Renal cortical epithelial cell (primary cell): ENCODE results near the gene PLAAT5. TPM values are rescaled to one million over a fixed set of nuclear protein-coding genes. Genes with fewer than 3 reads are reported as not detected.

ENCODE experiments used
- DNase-seq: peaks from one replicate; pipeline ENCODE4 v3.0.0-alpha.2; 2011; ENCODE audit warnings: low read depth
- total RNA-seq: library from RNA; depleted of rRNA; stranded (reverse); fragments of >200 nt; gene quantifications from 2 replicates; pipeline ENCODE4 v1.2.3, GENCODE V29; 2014

The PLAAT5 gene
- total RNA-seq, 1 donor from 2014 or later: 0.40 TPM

DNA sequence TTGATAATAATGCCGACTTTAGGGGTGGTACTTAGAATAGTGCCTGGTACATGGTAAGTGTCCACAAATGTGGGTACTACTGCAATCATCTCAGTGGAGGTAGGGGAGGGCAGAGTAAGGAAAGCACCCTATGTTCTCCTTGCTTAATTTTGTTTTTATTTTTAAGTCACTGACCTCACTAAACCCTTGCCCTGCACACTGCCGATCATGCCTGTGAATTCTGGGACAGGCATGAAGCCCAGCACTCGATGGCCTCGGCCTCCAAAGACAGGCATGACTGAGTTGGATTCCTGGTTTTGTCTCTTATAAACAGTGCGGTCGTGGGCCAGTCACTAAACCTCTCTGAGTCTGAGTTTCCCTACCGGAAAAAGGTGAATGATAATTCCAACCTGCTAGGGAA lies 21.8 kb upstream of the PLAAT5 start:
- no peak for DNase-seq

DNA sequence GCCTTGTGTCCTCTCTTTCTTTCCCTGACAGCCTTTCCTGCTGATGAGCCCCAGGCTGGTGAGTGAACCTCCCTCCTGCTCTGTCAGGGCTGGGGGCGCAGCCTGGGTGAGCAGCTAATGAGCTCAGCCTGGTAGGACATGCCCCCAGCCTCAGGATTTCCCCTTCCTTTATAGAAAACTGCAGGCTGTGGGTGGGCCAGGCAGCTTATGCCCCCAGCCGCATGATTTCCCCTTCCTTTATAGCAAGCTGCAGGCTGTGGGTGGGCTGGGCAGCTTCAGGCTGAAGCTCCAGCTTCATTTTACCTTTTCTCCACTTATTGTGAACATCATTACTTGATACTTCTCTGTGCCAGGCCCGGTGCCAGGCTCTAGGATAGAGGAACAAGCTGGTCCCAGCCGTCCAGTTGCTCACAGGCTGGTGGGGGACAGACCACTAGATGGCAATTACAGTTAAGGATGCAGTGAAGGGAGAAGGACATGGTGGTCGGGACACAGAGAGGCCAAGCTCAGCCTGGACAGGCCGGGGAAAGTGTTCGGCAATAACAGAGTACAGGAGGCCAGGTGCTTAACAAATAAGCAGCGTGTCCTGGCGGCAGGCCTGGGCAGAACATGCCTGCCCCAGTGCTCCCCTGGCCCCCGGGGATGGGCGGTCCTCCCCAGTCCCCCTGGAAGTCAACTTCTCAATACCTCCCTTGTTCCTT lies 20.2 kb upstream of the PLAAT5 start:
- DNase-seq: no peak

DNA sequence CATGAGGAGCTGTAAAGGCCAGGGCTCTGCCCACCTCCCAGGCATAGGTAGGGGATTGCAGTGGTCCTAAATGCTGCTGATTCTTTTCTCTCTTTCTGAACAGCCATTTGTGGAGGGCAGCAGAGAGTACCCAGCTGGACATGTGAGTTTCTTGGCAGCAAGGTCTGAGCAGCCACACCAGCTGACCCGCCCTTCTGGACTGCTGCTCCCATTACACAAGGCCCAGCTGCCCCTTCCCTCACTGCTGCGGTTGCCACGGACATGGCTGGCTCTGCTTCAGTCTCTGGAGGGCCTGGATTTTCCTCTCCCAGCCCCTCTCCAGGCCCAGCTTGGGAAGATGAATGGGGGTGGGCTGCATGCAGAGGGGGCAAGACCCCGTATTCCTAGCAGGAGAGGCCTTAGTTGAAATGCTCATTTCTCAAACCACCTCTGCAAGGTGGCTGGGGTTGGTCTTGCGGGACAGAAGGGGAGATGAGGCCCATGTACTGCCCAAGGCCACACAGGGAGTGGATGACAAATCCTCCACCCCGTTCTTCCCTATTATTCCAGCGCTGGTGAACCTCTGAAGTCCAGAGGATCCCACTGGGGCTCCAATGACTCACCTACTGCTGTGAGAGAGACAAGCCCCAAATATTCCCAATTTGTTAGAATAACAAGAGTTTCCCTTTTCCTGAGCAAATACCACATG lies 19.5 kb upstream of the PLAAT5 start:
- peak; percentile 61 for DNase-seq

DNA sequence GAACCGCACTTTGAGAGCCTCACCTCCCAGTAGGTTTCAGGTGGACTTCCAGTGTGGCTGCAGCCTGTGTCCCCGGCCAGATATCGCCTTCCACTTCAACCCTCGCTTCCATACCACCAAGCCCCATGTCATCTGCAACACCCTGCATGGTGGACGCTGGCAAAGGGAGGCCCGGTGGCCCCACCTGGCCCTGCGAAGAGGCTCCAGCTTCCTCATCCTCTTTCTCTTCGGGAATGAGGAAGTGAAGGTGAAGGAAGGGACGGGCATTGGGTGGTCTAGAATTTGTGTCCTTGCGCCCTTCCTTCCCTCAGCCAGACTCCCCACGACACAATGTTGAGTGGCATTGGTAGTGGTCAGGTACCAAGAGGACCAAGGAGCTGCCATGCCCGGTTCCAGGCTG lies 17.8 kb upstream of the PLAAT5 start:
- no peak for DNase-seq

DNA sequence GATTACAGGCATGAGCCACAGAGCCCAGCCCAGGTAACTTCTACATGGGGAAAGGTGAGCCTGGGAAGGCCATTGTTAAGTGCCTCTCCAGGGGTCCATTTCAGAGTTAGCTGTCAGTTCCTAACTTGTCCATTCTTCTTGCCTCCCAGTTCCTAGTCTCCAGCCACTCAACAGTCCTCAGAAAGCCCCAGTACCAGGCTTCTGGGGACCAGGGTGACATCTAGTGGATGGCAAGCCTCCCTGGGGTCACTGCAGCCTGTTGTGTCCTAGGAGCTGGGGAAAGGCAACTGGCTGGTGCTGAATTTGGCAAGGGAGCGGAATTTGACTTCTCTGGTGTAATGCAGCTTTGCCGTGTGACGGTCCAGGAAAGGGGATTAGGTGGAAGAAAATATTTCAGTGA lies 17.0 kb upstream of the PLAAT5 start:
- DNase-seq: peak; percentile 33

DNA sequence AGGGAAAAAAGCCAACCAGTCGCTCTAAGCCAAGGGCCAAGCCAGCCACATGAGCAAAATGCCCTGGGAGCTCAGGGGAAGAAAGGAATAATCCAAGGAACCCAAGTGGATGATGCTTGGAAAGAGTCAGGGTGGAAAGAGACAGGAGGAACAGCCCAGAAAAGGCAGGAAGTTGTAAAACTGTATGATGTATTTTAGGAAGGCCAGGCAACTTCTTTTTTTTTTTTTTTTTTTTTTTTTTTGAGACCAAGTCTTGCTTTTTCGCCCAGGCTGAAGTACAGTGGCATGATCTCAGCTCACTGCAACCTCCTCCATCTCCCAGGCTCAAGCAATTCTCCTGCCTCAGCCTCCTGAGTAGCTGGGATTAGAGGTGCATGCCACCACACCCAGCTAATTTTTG lies 16.5 kb upstream of the PLAAT5 start:
- no peak for DNase-seq

DNA sequence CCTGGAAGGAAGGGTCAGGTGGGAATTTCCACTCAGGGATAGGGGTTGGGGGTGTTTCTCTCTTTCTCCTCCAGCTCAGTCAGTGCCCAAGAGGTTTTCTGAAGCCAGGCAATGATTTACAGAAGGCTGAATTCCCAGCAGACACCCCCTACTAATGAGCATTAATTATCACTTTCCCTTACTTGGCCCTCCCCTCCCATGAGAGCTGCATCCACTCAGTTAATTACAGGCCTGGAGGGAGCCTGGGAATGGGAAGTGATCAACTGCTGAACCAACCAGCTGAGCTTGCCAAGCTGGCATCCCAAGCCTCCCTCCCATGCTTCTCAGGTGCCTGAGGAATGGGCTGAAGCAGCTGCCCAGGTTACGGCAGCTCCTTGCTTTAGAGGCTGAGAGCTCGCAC lies 15.9 kb upstream of the PLAAT5 start:
- peak; percentile 38 for DNase-seq

DNA sequence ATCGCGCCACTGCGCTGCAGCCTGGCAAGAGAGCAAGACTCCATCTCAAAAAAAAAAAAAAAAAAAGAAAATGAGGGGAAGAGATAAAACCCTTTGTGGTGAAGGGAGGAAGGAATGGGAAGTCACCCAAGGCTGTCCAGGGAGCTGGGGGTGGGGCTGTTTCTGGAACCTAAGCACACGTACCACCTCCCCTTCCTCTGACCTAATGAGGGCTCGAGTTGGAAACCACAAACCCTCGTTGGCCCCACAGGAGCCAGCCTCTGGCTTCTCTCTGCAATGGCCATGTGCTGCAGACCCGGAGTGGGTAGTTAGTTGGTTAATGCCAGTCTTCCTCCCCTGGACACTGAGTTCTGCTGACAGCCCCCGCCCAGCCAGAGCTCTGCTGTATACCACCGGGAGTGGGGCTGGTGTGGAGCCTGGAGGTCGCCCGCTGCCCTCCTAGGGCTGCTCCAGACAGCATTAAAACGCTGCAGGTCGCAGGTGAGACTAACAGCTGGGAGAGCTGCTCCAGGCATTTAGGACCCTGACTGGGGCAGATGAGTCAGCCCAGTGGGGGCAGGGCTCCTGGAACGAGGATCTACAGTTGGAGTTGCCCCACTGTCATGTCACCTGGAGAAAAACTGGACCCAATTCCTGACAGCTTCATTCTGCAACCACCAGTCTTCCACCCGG lies 15.0 kb upstream of the PLAAT5 start, which contains the start of gene LGALS12:
Gene LGALS12, plus strand, starts transcription at position 228 of the 672 bp plus-strand sequence. Its CDS starts 375 bp downstream, at position 603.
- peak; percentile 27 for DNase-seq

DNA sequence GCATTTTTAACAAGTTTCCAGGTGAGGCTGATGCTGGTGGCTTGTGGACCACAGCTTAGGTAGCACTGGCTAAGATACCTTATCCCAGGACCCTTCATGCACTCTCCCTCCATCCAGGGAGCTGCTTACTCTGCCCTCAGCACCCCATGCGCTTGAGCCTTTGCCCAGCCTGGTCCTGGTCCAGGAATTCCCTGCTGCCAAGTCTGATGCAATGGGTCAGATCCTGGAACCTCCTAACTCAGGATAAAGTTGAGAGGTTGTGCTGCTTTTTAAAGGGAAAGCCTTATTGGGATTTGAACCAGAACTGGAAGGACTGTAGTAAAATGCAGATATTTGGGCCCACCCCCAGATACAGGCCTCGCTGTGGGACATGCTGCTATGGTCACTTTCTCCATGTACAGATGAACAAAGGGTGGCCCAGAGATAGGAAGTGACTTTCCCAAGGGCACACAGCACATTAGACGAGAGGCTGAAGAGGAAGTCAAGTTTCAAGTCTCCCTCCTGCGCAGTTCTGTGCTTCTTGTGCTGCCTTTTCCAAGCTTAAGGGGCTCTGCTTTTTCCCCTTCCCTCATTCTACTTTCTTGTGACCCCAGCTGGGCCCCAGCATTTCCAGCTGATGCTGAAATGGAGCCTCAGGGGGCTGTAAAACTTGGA lies 14.1 kb upstream of the PLAAT5 start:
- peak; percentile 30 for DNase-seq

DNA sequence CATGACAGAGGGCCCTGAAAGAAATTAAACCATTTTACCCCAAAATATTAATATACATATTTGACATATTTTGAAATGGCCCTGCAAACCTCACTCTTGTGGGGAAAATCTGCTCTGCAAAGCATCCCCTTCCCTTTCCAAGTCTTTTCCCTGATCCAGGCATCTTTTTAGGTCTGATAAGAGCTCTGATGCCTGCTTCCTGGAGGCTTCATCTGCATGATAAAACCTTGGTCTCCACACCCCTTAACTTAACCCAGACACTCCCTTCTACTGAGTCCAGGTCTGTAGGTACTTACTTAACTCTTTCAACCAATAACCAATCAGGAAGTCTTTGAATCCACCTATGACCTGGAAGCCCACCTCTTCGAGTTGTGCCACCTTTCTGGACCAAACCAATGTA lies 13.1 kb upstream of the PLAAT5 start:
- DNase-seq: no peak

DNA sequence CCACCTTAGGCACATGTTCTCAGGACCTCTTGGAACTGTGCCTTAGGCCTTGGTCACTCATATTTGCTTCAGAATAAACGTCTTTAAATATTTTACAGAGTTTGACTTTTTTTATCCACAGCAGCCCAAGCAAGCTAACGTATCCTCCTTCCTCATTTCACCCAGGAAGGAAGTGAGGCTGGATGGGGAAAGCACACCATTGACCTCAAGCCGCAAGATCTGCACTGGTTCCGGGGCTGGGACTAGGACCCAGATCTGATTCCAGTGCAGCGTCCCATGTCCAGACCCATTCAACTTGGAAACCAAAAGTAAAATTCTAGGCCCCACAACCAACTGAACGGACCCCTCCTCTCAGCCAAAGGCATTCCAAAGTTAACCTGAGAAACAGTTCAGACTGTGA lies 12.5 kb upstream of the PLAAT5 start:
- DNase-seq: no peak

DNA sequence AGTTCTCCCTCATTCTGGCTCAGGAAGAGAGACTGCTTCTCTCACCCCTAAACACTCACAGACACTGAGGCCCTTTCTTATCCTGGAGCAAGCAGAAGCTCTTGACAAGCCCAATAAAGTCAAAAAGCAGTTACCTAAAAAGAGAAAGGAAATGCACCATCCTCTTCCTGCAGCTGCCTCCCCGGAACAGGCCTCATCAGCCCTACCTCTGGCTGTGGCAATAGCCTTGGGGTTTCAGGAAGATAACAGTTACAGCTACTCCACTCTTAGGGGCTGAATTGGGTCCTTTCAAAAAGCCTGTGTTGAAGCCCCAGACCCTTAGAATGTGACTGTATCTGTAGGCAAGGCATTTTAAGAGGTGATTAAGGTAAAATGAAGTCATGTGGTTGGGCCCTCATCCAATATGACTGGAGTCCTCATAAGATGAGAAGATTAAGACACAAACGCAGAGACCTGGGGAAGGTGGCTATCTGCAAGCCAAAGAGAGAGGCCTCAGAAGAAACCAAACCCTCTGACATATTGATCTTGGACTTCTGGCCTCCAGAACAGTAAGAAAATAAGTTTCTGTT lies 11.4 kb upstream of the PLAAT5 start:
- no peak for DNase-seq

DNA sequence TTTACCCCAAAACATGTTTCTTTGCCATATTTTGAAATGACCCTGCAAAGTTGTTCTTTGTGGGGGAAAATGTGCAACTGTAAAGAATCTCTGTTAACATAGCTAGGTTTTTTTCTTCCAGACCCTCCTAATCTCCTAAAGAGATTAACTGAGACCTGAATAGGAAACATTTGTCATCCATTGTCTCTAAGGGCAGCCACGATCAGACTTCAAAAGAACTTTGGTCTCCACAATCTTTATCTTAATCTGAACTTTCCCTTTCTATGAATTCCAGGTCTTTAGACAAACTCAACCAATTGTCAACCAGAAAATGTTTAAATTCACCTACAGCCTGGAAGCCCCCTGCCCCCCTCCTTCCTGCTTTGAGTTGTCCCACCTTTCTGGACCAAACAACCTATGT lies 10.3 kb upstream of the PLAAT5 start:
- DNase-seq: no peak

DNA sequence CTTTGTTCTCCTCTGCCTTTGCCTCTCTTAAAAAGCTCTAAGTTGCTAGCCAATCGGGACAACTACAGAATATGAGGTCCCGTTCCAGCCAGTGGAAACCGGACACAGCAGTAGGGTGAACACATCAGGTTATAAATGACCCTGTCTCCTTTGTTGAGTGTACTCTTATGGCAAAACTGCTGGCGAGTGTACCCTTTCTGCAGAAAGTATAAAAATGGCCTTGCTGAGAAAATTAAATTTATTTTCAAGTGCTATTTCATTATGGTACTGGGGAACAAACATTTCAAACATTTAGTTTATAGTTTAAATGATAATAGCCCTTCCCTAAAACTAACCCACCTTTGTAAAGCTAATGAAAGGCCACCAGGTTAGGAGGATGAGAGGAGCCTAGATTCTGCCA lies 8.9 kb upstream of the PLAAT5 start:
- DNase-seq: no peak

DNA sequence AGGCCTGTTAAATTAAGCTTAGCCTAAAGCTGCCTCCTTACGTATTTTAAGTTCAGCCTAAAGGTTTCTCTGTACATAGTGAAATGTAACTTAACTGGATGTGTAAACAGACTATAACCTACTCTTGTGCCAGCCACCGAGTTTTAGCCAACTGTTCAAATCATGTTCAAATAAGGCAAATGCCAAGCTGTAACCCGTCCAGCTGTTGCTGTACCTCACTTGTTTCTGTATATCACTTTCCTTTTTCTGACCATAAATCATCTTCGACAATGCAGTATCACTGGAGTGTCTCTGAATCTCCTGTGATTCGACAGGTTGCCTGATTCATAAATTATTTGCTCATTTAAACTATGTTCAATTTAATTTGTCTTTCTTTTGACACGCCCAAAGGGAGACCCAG lies 4.0 kb upstream of the PLAAT5 start:
- DNase-seq: no peak

DNA sequence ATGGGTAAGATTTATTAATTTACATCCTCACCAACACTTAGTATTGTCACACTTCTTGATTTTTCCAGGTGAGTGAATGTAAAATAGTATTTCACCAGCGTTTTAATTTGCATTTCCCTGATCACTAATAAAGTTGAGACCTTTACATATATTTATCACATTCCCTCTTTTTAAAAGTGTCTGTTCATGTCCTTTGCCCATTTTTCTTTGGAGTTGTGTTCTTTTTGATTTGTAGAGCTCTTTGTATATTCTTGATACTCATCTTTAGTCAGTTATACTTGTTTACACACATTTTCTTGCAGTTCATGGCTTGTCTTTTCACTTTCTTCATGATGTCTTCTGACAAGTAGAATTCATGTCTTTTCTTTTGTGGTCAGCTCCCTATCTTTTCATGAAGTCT lies 2.2 kb upstream of the PLAAT5 start:
- DNase-seq: no peak

DNA sequence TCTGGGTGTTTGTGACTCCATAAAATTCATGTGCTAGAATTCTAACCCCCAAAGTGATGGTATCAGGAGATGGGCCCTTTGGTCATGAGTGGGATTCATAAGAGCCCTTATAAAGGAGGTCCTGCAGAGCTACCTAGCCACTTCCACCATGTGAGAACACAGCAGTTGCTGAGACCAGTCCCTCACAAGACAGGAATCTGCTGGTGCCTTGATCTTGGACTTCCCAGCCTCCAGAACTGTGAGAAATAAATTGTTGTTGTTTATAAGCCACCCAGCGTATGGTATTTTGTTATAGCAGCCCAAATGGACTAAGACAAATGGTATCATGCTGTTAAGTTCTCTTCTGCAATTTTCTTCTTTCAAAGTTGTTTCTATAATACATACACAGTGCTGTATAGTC lies 1.5 kb upstream of the PLAAT5 start:
- no peak for DNase-seq

DNA sequence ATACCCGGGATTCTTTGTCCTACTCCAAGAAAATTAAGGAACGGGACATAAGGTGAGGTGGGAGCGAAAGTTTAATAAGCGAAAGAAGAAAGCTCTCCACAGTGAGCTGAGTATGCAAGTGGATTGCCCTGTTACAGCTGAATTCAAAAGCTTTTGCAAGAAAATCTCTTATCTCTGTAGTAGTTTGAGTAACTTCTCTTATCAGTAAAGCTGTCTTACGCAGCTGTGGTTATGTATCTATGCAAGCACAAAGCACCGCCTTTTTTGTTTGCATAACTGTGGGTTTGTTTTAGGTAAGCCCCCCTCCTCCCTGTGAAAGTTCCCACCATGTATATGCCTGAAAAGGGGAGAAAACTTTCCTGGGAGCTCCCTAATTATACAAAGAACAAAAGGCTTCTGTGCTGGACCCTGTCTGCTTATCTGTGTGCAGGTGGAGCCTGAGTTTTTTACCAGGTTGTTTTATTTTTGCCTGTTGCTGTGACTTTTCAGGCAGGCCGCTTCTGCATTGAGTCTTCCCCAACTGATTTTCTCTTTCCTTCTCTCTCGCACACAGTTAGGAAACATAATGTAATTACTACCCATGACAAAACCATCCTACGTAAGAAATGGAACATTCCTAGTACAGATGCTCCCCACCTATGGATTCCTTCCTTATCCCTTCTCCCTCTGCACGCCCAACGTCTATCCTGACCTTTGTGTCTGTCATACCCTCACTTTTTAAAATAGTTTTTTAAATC lies 837 bp upstream of the PLAAT5 start:
- DNase-seq: no peak

DNA sequence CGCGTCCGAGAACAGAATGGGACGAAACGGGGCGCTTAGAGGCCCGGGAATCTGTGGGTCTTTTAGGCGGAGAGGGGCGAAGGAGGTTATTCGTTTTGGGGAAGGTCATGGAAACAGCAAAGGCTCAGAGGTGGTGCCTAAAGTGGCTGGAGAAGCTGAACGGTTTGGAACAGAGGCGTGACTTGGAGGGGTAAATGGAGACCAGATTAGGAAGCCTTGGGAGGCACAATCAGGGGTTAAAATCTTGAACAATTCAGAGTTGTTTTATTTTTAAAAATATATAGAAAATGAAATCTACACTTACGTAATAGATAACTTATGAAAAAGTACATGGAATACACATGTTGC lies 247 bp upstream of the PLAAT5 start:
- no peak for DNase-seq

DNA sequence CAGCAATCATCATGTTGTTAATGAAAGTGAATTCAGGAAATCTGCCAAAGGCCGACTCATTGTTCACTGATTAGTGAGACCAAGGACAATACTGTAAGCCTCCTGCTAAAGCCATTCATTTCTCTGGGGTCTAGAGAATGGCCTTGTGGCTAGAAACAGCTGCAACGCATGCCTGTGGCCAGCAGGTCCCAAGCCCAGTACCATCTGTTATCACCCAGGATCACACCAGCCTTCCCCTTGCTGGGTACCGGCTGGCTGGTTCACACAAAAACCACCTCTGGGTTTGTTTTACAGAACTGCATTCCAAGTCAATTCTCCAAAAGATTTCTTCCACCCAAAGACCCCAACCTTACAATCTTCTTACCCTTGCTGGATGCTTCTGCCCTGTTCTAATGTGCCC lies 1.1 kb downstream of the PLAAT5 start:
- peak; percentile 82 for DNase-seq

DNA sequence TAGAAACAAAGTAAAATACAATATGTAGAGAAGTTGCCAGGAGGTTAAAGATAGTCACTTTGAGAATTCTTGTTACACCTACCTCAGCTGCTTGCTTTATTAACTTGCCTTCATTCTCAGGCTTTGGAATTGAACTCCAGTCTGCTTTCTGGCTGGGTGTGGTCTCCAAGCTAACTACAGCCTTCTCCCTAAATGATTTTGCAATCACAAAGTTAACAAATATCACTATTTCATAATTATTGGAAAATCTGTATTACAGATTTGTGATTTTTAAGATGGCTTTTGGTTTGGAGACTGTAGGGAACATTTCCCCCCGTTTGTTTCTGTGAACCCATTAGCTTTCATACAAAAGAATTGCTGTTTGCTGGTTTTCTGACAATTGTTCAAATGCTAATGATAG lies 2.2 kb downstream of the PLAAT5 start:
- DNase-seq: no peak

DNA sequence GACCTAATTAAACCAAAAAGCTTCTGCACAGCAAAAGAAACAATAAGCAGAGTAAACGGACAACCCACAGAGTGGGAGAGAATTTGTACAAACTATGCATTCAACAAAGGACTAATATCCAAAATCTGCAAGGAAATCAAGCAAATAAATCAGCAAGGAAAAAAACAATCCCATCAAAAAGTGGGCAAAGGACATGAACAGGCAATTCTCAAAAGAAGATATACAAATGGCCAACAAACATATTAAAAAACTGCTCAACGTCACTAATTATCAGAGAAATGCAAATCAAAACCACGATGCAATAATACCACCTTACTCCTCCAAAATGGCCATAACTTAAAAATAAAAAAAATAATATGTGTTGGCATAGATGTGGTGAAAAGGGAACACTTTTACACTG lies 5.2 kb downstream of the PLAAT5 start:
- no peak for DNase-seq
